Liver (tissue), 9 donors: ENCODE data around the gene UCK2. TPM values are rescaled to one million over a fixed set of nuclear protein-coding genes. Genes with fewer than 3 reads are reported as not detected.

ENCODE experiments used
- DNase-seq: peaks from one replicate; pipeline ENCODE4 v3.0.0-alpha.2; 2017; ENCODE audit warnings: low spot score
- H3K27ac ChIP-seq, 2 donors: one replicate each; pipeline ENCODE4 v1.7.0; 2013; ENCODE audit warnings: inconsistent platforms in 2 of 2, low read length in 2 of 2, control low read depth in 1 of 2, low read depth in 1 of 2, mild to moderate bottlenecking in 1 of 2
- H3K27me3 ChIP-seq, 4 donors: one replicate each; pipeline versions ENCODE4 v1.6.1 to v1.7.0; 2013; ENCODE audit warnings: low read length in 3 of 4, inconsistent platforms in 1 of 4, mild to moderate bottlenecking in 1 of 4, moderate library complexity in 1 of 4; ENCODE audit not compliant: control insufficient read depth in 4 of 4, insufficient read depth in 4 of 4
- H3K36me3 ChIP-seq, 4 donors: one replicate each; pipeline versions ENCODE4 v1.6.1 to v1.7.0; 2013; ENCODE audit warnings: low read length in 3 of 4, mild to moderate bottlenecking in 3 of 4, low read depth in 1 of 4, moderate library complexity in 1 of 4; ENCODE audit not compliant: control insufficient read depth in 4 of 4, insufficient read depth in 3 of 4
- H3K4me1 ChIP-seq, 4 donors: one replicate each; pipeline versions ENCODE4 v1.6.1 to v1.7.0; 2013; ENCODE audit warnings: low read length in 3 of 4, mild to moderate bottlenecking in 3 of 4, moderate library complexity in 1 of 4; ENCODE audit not compliant: control insufficient read depth in 4 of 4, insufficient read depth in 4 of 4
- H3K4me3 ChIP-seq, 3 donors: one replicate each; pipeline versions ENCODE4 v1.6.1 to v1.7.0; 2013; ENCODE audit warnings: low read length in 3 of 3, control low read depth in 1 of 3, low read depth in 1 of 3, mild to moderate bottlenecking in 1 of 3
- H3K9ac ChIP-seq, 2 donors: one replicate each; pipeline ENCODE4 v1.7.0; 2013; ENCODE audit warnings: low read length in 2 of 2, mild to moderate bottlenecking in 2 of 2, moderate library complexity in 2 of 2, control low read depth in 1 of 2, low read depth in 1 of 2
- H3K9me3 ChIP-seq, 4 donors: one replicate each; pipeline versions ENCODE4 v1.6.1 to v1.7.0; 2013; ENCODE audit warnings: low read length in 3 of 4; ENCODE audit not compliant: control insufficient read depth in 4 of 4
- EGR1 ChIP-seq, 2 donors: IDR thresholded peaks; 2 replicates each; pipeline ENCODE4 v1.6.1; 2016 to 2018; ENCODE audit warnings: antibody characterized with exemption in 2 of 2, low read depth in 2 of 2
- FOXA1 ChIP-seq: IDR thresholded peaks from 2 replicates; pipeline ENCODE4 v1.6.1; 2016; ENCODE audit warnings: antibody characterized with exemption
- FOXA2 ChIP-seq: IDR thresholded peaks from 2 replicates; pipeline ENCODE4 v1.6.1; 2016; ENCODE audit warnings: antibody characterized with exemption
- GABPA ChIP-seq, 2 donors: IDR thresholded peaks in 1 of 2; conservative IDR thresholded peaks in 1 of 2; 2 replicates each; pipeline ENCODE4 v1.6.1; 2016; ENCODE audit warnings: antibody characterized with exemption in 2 of 2, mild to moderate bottlenecking in 1 of 2, moderate library complexity in 1 of 2
- HNF4A ChIP-seq, 2 donors: conservative IDR thresholded peaks; 2 replicates each; pipeline ENCODE4 v1.6.1; 2016; ENCODE audit warnings: antibody characterized with exemption in 2 of 2, mild to moderate bottlenecking in 2 of 2
- HNF4G ChIP-seq: IDR thresholded peaks from 2 replicates; pipeline ENCODE4 v1.6.1; 2016; ENCODE audit warnings: antibody characterized with exemption
- JUND ChIP-seq, 2 donors: IDR thresholded peaks; 2 replicates each; pipeline ENCODE4 v1.6.1; 2016; ENCODE audit warnings: antibody characterized with exemption in 2 of 2
- NR2F2 ChIP-seq: IDR thresholded peaks from 2 replicates; pipeline ENCODE4 v1.6.1; 2016; ENCODE audit warnings: antibody characterized with exemption
- RAD21 ChIP-seq, 2 donors: IDR thresholded peaks; 2 replicates each; pipeline ENCODE4 v1.6.1; 2016; ENCODE audit warnings: antibody characterized with exemption in 2 of 2, mild to moderate bottlenecking in 2 of 2
- RXRA ChIP-seq, 2 donors: IDR thresholded peaks; 2 replicates each; pipeline ENCODE4 v1.6.1; 2017 to 2018; ENCODE audit warnings: antibody characterized with exemption in 2 of 2, mild to moderate bottlenecking in 1 of 2
- SP1 ChIP-seq: IDR thresholded peaks from 2 replicates; pipeline ENCODE4 v1.6.1; 2018; ENCODE audit warnings: antibody characterized with exemption, mild to moderate bottlenecking
- TAF1 ChIP-seq: conservative IDR thresholded peaks from 2 replicates; pipeline ENCODE4 v1.6.1; 2016; ENCODE audit warnings: antibody characterized with exemption, mild to moderate bottlenecking
- YY1 ChIP-seq: IDR thresholded peaks from 2 replicates; pipeline ENCODE4 v1.6.1; 2016; ENCODE audit warnings: antibody characterized with exemption, mild to moderate bottlenecking
- WGBS: extraction: QIAGEN DNeasy Blood & Tissue Kit; methylation state at CpG from one replicate; pipeline ENCODE4 v1.1.7; 2013; 5-methylcytosine and 5-hydroxymethylcytosine counted together
- polyA plus RNA-seq, 2 donors: library from polyadenylated mRNA; stranded (reverse) in 1 of 2; unstranded in 1 of 2; fragments of 200-250 nt in 1 of 2; fragments of >200 nt in 1 of 2; fragmentation: Nextera tagmentation in 1 of 2; extraction: Ambion mirVana in 1 of 2; gene quantifications; one replicate each; pipeline versions ENCODE4 v1.2.1 to v1.2.3, GENCODE V29; 2013 to 2015
- total RNA-seq, 2 donors: library from RNA; depleted of rRNA; stranded (reverse); fragments of >200 nt; gene quantifications; one replicate each; pipeline ENCODE4 v1.2.3, GENCODE V29; 2014
- TF ChIP-seq, protein P1 (sequence below): IDR thresholded peaks from 2 replicates; pipeline ENCODE4 v1.6.1; 2016; ENCODE audit warnings: antibody characterized with exemption
- TF ChIP-seq, protein P2 (sequence below): fragments of 150-350 bp; IDR thresholded peaks from 2 replicates; pipeline ENCODE4 v1.5.1; 2017; ENCODE audit warnings: improper control_type of control experiment, low read depth, low read length; ENCODE audit not compliant: missing input control
- TF ChIP-seq, protein P3 (sequence below): IDR thresholded peaks from 2 replicates; pipeline ENCODE4 v1.6.1; 2016; ENCODE audit warnings: antibody characterized with exemption
- TF ChIP-seq, protein P4 (sequence below): IDR thresholded peaks from 2 replicates; pipeline ENCODE4 v1.6.1; 2016; ENCODE audit warnings: antibody characterized with exemption, mild to moderate bottlenecking
- donor health status: healthy.
- donor health status: healthy.
- donor health status: healthy.
- donor health status: healthy.
- donor health status: healthy.

Gene UCK2
- total and polyA plus RNA-seq, 4 donors = 8.9 to 25.5 (median 17.3) TPM

DNA sequence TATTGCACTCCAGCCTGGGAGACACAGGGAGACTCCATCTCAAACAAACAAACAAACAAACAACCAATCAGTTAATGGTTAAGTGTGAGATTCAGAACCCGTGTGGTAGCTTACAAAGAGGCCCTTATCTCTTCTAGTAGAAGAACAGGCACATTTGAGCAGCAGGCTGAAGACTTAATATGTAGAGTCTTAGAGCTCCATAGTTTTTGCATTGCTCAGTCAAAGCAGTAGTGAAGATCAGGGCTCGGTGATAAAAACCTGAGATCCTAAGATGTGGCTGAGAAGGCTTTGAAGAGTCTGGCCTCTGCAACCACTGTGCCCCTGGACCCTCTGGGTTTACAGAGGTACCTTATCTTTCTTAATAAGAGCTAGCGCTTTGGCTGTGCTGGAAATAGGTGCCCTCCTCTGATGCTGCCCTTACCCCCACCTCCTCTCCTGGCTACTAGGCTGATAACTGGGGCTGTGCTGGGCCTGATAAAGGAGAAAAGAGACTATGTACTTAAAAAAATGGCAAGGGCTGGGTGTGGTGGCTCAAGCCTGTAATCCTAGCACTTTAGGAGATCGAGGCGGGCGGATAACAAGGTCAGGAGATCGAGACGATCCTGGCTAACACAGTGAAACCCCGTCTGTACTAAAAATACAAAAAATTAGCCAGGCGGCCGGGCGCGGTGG lies 10.5 kb upstream of the UCK2 start:
- Histone ChIP-seq H3K27ac (no peak overlapping the region), H3K9me3 (no peaks in the 10 kb centered on the region), H3K4me3 (no peak overlapping the region), H3K36me3 (no peaks in the 10 kb centered on the region), H3K27me3 (no peaks in the 10 kb centered on the region), H3K9ac (no peak overlapping the region), H3K4me1 (no peaks in the 10 kb centered on the region)
- 87% methylated on average over 13 of the region's 13 CpGs for WGBS
- TF ChIP-seq, protein P1, sequence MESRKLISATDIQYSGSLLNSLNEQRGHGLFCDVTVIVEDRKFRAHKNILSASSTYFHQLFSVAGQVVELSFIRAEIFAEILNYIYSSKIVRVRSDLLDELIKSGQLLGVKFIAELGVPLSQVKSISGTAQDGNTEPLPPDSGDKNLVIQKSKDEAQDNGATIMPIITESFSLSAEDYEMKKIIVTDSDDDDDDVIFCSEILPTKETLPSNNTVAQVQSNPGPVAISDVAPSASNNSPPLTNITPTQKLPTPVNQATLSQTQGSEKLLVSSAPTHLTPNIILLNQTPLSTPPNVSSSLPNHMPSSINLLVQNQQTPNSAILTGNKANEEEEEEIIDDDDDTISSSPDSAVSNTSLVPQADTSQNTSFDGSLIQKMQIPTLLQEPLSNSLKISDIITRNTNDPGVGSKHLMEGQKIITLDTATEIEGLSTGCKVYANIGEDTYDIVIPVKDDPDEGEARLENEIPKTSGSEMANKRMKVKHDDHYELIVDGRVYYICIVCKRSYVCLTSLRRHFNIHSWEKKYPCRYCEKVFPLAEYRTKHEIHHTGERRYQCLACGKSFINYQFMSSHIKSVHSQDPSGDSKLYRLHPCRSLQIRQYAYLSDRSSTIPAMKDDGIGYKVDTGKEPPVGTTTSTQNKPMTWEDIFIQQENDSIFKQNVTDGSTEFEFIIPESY = no peak
- TF ChIP-seq EGR1 (IDR thresholded peaks at IDR 0.05; ENCODE audit: low read depth in 2 of 2) (no peak), SP1 (no peak), TAF1 (no peak), JUND (IDR thresholded peaks at IDR 0.05) (no peak), YY1 (no peak), FOXA1 (no peak), HNF4A (conservative IDR thresholded peaks at IDR 0.05) (no peak), RAD21 (IDR thresholded peaks at IDR 0.05) (no peak)
- TF ChIP-seq, protein P2, sequence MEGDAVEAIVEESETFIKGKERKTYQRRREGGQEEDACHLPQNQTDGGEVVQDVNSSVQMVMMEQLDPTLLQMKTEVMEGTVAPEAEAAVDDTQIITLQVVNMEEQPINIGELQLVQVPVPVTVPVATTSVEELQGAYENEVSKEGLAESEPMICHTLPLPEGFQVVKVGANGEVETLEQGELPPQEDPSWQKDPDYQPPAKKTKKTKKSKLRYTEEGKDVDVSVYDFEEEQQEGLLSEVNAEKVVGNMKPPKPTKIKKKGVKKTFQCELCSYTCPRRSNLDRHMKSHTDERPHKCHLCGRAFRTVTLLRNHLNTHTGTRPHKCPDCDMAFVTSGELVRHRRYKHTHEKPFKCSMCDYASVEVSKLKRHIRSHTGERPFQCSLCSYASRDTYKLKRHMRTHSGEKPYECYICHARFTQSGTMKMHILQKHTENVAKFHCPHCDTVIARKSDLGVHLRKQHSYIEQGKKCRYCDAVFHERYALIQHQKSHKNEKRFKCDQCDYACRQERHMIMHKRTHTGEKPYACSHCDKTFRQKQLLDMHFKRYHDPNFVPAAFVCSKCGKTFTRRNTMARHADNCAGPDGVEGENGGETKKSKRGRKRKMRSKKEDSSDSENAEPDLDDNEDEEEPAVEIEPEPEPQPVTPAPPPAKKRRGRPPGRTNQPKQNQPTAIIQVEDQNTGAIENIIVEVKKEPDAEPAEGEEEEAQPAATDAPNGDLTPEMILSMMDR = no peak
- TF ChIP-seq, protein P3, sequence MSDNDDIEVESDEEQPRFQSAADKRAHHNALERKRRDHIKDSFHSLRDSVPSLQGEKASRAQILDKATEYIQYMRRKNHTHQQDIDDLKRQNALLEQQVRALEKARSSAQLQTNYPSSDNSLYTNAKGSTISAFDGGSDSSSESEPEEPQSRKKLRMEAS = no peak
- no peak for DNase-seq

DNA sequence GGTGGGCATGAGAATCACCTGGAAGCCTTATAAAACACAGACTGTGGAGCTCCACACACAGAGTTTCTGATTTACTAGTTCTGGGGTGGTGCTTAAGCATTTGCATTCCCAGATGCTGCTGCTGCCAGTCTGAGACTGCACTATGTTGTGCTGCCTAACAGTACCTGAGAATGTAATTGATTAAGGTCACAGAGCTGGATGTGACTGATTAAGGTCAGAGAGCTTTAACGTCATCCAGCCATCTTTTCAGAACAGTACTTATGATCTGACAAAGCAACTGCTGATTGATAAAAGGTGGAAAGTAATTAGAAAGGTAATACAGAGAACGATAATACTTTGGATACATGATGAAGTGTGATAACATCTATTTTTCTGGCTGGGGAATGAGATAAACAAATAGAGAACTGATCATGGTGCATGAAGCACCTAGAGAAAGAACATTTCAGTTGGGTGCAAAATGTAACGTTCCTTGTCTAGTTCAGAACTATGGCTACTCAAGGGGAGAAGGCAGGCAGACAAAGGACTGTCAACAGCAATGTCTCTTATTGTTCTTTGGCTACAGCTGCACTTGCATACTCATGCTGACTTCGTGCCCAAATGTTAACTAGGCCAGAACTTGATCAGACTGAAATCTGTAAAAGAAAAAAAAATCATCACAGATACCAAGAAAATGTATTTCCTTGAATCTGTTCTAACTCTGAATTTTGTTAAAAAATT lies 3.7 kb upstream of the UCK2 start:
- no peak for TF ChIP-seq GABPA (IDR thresholded peaks at IDR 0.05 in 1 of 2, conservative IDR thresholded peaks at IDR 0.05 in 1 of 2)
- TF ChIP-seq EGR1 (IDR thresholded peaks at IDR 0.05; ENCODE audit: low read depth in 2 of 2) = no peak
- no peak for TF ChIP-seq SP1
- TF ChIP-seq, protein P1 = no peak
- TF ChIP-seq TAF1 = no peak
- TF ChIP-seq, protein P3 = no peak
- TF ChIP-seq YY1 = no peak
- TF ChIP-seq FOXA2 = no peak
- TF ChIP-seq, protein P4, sequence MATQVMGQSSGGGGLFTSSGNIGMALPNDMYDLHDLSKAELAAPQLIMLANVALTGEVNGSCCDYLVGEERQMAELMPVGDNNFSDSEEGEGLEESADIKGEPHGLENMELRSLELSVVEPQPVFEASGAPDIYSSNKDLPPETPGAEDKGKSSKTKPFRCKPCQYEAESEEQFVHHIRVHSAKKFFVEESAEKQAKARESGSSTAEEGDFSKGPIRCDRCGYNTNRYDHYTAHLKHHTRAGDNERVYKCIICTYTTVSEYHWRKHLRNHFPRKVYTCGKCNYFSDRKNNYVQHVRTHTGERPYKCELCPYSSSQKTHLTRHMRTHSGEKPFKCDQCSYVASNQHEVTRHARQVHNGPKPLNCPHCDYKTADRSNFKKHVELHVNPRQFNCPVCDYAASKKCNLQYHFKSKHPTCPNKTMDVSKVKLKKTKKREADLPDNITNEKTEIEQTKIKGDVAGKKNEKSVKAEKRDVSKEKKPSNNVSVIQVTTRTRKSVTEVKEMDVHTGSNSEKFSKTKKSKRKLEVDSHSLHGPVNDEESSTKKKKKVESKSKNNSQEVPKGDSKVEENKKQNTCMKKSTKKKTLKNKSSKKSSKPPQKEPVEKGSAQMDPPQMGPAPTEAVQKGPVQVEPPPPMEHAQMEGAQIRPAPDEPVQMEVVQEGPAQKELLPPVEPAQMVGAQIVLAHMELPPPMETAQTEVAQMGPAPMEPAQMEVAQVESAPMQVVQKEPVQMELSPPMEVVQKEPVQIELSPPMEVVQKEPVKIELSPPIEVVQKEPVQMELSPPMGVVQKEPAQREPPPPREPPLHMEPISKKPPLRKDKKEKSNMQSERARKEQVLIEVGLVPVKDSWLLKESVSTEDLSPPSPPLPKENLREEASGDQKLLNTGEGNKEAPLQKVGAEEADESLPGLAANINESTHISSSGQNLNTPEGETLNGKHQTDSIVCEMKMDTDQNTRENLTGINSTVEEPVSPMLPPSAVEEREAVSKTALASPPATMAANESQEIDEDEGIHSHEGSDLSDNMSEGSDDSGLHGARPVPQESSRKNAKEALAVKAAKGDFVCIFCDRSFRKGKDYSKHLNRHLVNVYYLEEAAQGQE = no peak
- TF ChIP-seq RXRA (IDR thresholded peaks at IDR 0.05) = no peak
- no peak for TF ChIP-seq NR2F2
- no peak for TF ChIP-seq HNF4G
- no peak for TF ChIP-seq RAD21 (IDR thresholded peaks at IDR 0.05)
- no peaks in the 10 kb centered on the region for H3K36me3 ChIP-seq
- no peak overlapping the region for H3K4me3 ChIP-seq
- H3K27ac ChIP-seq = no peak overlapping the region
- H3K9me3 ChIP-seq = no peaks in the 10 kb centered on the region
- peaks cover 0 to 6% (median 4%) of the 10 kb centered on the region in 4 donors for H3K4me1 ChIP-seq
- H3K9ac ChIP-seq = no peak overlapping the region
- no peak for DNase-seq
- H3K27me3 ChIP-seq = no peaks in the 10 kb centered on the region
- WGBS = 89% methylated on average over 4 of the region's 4 CpGs
